NK-92 treated with Interleukin-12 subunit alpha and Interleukin-12 subunit beta, amount 100 ng/mL, for 24 hours (cell line): ENCODE results near the gene PHC1.
A peak's percentile ranks its signal among the peaks of the same experiment; 100 is the strongest.
"Not testable (repeated sequence)": the region's sequence is repeated elsewhere in the genome, so short reads cannot be mapped to it uniquely, and the experiment has no call there.

Source experiments
- DNase-seq: peaks from one replicate; lab custom pipeline; 2025; lab: John Stamatoyannopoulos, UW

PHC1 gene

DNA sequence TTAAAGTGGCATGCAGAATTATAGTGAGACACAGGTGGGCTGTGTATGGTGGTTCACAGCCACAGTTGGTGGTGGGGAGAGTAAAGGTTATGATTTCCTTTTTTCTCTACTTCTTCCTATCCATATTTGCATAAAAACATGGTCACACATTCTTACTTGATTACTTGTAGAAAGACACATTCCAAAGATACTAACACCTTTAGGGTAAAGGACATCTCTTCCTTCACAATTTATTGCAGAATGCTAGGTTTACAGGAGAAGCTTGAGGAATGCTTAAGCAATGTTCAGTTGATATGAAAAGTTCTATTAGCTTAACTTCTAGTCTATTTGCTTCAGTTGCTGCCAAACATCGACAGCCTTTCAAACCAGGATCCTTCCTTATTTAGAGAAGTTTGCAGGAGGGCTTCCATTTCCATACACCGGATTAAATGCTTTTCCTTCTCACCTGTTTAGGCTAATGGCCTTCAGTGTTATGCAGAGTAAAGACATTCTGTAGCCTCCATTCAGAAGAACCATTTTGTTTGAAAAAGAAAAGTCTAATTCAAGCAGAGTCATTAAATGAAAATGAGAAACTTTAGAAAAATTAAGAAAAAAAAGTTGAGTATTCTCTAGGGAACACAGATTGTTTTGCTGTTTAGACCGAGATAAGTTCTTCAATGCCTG is 2.6 kb upstream of the PHC1 start:
- no peak for DNase-seq

DNA sequence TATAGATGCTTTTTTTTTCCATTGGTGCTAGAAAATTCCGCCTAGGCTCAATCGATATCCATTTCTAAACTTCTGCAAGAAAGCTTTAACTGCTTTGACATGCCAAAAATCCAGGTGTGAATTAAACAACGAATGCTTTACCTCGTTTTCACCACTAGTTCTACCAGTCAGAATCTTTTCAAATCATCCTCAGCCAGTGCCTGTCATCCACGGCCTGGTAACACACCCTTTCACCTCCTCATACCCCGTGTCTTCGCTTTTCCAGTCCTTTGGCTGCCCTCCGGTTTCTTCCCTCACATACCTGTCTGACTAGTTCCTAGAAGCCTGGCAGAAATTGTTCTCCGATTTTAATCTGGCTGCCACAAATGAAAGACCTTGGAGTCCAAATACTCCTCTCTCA is 1.4 kb upstream of the PHC1 start:
- DNase-seq, result no peak

GRCh38 chr12:8913702-8914032 is 642 bp upstream of the PHC1 start:
- DNase-seq, result no peak

DNA sequence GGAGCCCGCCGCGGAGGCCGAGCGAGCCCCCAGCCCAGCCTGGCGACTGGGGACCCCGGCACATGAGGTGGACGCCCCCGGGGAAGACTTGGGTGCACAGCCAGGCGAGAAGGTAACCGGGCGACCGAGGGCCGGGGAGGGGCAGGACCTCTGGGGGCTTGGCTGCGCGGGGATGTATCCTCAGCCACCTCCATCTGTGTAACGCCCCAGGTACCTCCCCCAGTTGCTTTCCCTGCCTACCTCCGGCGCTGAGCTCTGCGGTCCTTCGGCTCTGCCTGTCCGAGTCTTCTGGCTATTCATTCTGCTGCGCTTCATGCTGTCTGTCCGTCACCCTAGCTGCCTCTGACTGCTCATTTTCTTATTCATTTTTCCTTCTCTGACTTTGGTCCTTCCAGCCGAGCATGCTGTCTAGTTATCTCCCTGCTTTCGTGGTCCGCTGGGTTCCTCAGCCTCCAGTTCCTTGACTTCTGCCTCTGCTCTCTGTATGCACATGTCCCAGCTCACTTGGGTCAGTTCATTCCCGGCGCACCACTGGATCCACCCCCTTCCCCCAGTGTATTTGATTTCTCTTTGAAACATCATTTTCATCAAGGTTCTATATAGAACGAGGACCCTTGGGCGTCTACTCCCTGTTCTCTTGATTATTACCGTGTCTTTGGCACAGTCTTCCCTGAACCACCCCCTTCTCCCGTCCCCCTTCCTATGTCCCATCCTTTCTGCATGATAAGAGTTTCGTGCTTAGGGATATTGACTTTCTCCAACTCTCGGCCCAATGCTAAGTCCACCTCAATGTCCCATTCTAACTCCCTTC is 612 bp downstream of the PHC1 start:
- DNase-seq, result peak; percentile 2

DNA sequence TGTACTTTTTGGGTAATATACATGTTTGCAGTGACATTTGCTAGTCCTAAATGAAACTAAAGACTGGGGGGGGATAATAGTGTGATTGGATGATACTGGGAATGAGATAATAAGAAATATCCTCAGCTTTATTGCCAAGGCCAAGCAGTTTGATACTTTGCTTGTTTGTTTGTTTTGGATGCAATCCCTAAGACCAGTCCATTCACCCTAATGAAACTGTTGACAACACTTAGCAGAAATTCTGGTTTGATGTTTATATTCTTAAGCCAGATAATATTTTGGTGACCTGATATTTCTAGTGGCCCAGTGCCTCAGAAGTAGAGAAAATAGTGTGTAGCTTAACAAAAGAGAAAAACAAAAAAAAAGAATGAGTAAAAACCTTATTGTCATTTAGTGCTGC is 1.8 kb downstream of the PHC1 start:
- DNase-seq, result no peak

DNA sequence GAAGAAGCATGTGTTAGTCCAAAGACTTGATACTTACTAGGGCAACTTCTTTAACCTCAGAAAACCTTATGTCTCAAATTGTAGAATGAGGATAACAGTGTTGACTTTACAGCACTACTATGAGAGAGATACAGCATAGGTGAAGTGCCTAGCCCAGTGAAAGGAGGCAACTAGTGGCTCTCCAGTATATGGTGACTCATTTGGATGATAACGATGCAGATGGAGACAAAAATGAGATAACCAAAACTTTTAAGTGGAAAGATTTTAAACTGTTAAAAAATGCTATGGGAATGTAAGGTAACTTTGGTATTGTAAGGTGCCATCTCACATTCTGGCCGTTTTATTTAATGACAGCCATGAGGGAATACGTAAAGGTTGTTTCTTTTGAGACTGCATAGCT is 2.7 kb downstream of the PHC1 start:
- no peak for DNase-seq

GRCh38 chr12:8917751-8918150 is 3.4 kb downstream of the PHC1 start:
- no peak for DNase-seq

DNA sequence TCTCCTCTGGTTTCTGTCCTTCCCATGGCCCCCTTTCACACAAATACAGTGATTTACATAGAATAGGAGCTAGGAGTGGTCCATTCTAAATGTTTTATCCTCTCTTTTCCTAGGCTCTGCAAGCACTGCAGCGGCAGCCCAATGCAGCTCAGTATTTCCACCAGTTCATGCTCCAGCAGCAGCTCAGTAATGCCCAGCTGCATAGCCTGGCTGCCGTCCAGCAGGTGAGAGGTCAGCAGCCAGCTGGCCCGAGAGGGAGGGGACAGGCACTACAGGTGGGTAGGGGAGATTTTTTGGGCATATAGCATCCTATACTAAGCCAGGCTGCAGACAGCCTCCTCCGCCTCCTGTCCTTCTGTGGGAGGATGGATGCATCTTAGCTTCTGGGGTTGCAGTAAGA is 5.3 kb downstream of the PHC1 start:
- DNase-seq, result not testable (repeated sequence)

DNA sequence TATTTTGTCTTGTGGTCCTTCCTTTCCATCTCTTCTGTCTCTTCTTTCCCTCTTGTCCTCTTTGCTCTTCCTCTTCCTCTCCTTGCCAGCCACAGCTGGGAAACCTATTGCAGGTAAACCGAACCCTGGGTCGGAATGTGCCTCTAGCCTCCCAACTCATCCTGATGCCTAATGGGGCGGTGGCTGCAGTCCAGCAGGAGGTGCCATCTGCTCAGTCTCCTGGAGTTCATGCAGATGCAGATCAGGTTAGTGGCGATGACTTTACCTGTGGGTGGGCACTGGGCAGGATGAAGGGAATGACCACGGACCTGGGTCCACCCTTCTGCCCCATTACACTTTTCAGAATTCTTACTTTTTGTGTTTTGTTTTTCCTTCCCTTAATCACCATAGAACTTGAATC is 8.2 kb downstream of the PHC1 start:
- DNase-seq, result no peak

GRCh38 chr12:8930655-8931323 is 16.5 kb downstream of the PHC1 start:
- DNase-seq, result not testable (repeated sequence)

GRCh38 chr12:8932464-8932863 is 18.2 kb downstream of the PHC1 start:
- DNase-seq, result not testable (repeated sequence)

- DNase-seq, result not testable (repeated sequence)
These were observed 19.8 kb downstream of the PHC1 start for GRCh38 chr12:8934080-8934479.

- no peak for DNase-seq
These were observed 22.4 kb downstream of the PHC1 start for GRCh38 chr12:8936735-8937134.

GRCh38 chr12:8937842-8938442 is 23.6 kb downstream of the PHC1 start:
- DNase-seq, result not testable (repeated sequence)

- DNase-seq, result no peak
These were observed 27.6 kb downstream of the PHC1 start for GRCh38 chr12:8941691-8942478.

DNA sequence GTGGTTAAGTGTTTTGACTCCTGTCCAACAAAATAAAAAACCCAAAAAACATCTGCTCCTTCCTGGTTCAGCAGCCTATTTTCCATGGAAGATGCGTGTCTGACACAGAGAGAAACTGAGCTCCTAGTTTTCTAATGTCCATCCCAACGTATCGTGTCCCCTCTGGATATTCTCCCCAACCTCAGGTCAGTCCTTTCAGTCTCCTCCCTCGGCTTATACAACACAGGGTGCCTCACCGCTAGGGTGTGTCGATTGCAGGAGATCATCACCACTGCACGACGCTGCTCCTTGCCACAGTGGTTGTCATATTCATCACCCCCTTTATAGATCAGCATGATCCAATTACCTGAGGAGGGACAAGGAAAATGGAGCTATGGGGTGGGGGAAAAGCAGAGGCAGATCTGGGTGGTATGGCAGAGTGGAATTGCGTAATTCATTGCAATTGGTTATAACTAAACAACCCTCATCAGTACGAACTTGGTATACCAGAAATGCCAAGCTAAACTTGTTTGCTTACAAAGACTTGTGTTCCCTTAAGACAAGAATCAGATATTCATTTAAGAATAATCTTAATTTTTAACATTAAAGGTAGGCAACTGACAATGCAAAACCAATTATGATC is 29.4 kb downstream of the PHC1 start:
- no peak for DNase-seq

- no peak for DNase-seq
These were observed 32.4 kb downstream of the PHC1 start for GRCh38 chr12:8946733-8947132.

DNA sequence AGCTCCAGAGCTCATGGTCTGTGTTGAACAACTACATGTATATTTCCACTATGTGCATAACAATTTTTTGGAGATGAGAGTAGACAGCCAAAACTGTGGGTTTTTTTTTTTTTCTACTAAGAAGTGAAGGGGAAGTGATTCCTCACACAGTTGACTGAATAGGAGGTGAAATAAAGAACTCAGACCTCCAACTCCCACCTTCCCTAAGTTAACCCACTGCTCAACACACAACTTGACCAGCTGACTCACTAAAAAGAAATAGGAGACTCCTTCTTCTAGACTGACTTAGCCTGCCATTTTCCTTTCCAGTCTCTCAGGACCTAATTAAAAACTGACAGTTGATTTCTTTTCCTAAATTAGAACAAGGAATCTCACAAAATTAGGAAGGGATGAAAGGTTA is 33.4 kb downstream of the PHC1 start:
- no peak for DNase-seq

- DNase-seq, result no peak
These were observed 34.5 kb downstream of the PHC1 start for GRCh38 chr12:8948701-8949341.

GRCh38 chr12:8949342-8950220 is 35.3 kb downstream of the PHC1 start, which contains the start of gene M6PR:
Gene M6PR, minus strand, starts transcription at chr12:8949645. Its CDS starts 3,241 bp downstream, at chr12:8946404.
- DNase-seq, result peak; percentile 89
